ENCODE measurements around the gene SUCO.

DNA sequence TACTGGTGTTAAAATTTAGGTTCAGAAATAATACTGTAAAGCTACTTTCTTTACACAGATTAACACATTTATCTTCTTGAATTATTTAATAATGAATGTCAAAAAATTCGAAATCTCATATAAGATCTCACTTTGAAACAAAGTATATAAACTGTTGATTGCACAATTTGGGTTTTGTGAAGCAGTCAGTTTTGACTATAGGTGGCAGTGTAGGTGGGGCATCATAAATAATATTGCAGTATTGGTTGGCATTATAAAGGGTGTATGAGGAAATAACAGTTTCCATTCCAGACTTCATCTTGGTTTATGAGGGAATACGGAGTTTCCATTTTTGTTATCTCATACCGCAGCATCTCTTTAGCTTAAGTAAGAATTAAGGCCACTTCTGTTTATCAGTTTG is 49.9 kb downstream of the SUCO start:
- TF ChIP-seq POLR2A (IDR thresholded peaks at IDR 0.05) = no peak
- TF ChIP-seq, protein P1, sequence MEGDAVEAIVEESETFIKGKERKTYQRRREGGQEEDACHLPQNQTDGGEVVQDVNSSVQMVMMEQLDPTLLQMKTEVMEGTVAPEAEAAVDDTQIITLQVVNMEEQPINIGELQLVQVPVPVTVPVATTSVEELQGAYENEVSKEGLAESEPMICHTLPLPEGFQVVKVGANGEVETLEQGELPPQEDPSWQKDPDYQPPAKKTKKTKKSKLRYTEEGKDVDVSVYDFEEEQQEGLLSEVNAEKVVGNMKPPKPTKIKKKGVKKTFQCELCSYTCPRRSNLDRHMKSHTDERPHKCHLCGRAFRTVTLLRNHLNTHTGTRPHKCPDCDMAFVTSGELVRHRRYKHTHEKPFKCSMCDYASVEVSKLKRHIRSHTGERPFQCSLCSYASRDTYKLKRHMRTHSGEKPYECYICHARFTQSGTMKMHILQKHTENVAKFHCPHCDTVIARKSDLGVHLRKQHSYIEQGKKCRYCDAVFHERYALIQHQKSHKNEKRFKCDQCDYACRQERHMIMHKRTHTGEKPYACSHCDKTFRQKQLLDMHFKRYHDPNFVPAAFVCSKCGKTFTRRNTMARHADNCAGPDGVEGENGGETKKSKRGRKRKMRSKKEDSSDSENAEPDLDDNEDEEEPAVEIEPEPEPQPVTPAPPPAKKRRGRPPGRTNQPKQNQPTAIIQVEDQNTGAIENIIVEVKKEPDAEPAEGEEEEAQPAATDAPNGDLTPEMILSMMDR (IDR thresholded peaks at IDR 0.05) = no peak

Data from thyroid gland (tissue), 4 donors.